Neural progenitor cell (in vitro differentiated cells): ENCODE results near the gene RNF144A. TPM values are rescaled to one million over a fixed set of nuclear protein-coding genes. Genes with fewer than 3 reads are reported as not detected.

Experiments
- DNase-seq: peaks from one replicate; pipeline ENCODE4 v3.0.0-alpha.2; 2016; ENCODE audit warnings: low spot score
- H2AFZ ChIP-seq: fragments of 200-600 bp; sonication (generic); replicated peaks from 2 replicates; pipeline ENCODE4 v1.6.1; 2016; ENCODE audit warnings: antibody characterized with exemption
- H3F3A ChIP-seq: fragments of 200-600 bp; sonication (generic); 2 replicates; pipeline ENCODE4 v1.6.1; 2016; ENCODE audit warnings: antibody characterized with exemption, low read depth
- H3K27ac ChIP-seq: fragments of 200-600 bp; sonication (generic); 2 replicates; pipeline ENCODE4 v1.5.1; 2016; ENCODE audit warnings: mild to moderate bottlenecking
- H3K27me3 ChIP-seq: fragments of 200-600 bp; sonication (generic); 2 replicates; pipeline ENCODE4 v1.6.1; 2016; ENCODE audit warnings: mild to moderate bottlenecking, moderate library complexity
- H3K36me3 ChIP-seq: fragments of 200-600 bp; sonication (generic); 2 replicates; pipeline ENCODE4 v1.5.1; 2016
- H3K4me1 ChIP-seq: fragments of 200-600 bp; sonication (generic); 2 replicates; pipeline ENCODE4 v1.6.1; 2016; ENCODE audit warnings: mixed run types
- H3K4me2 ChIP-seq: fragments of 200-600 bp; sonication (generic); 2 replicates; pipeline ENCODE4 v1.6.1; 2016
- H3K4me3 ChIP-seq: fragments of 200-600 bp; sonication (generic); 2 replicates; pipeline ENCODE4 v1.5.1; 2016
- H3K79me2 ChIP-seq: fragments of 200-600 bp; sonication (generic); 2 replicates; pipeline ENCODE4 v1.6.1; 2016; ENCODE audit warnings: low read depth
- H3K9ac ChIP-seq: fragments of 200-600 bp; sonication (generic); 2 replicates; pipeline ENCODE4 v1.6.1; 2016
- H3K9me3 ChIP-seq: fragments of 200-600 bp; sonication (generic); 2 replicates; pipeline ENCODE4 v1.5.1; 2016; ENCODE audit warnings: low read depth
- H4K20me1 ChIP-seq: fragments of 200-600 bp; sonication (generic); 2 replicates; pipeline ENCODE4 v1.6.1; 2016; ENCODE audit warnings: low read depth
- H3K27ac Mint-ChIP-seq: 3 replicates; pipeline ENCODE4 v1.8.0; 2021; ENCODE audit warnings: mixed read lengths
- H3K27me3 Mint-ChIP-seq: 2 replicates; pipeline ENCODE4 v1.8.0; 2022; ENCODE audit warnings: low read depth, mild to moderate bottlenecking, inconsistent platforms, moderate library complexity, mixed read lengths; ENCODE audit not compliant: insufficient read depth
- H3K36me3 Mint-ChIP-seq: 3 replicates; pipeline ENCODE4 v1.8.0; 2021; ENCODE audit warnings: mixed read lengths
- H3K4me1 Mint-ChIP-seq: 3 replicates; pipeline ENCODE4 v1.8.0; 2021; ENCODE audit warnings: mixed read lengths
- H3K4me3 Mint-ChIP-seq: 3 replicates; pipeline ENCODE4 v1.8.0; 2021; ENCODE audit warnings: mild to moderate bottlenecking, moderate library complexity, mixed read lengths
- H3K9me3 Mint-ChIP-seq: 3 replicates; pipeline ENCODE4 v1.8.0; 2020; ENCODE audit warnings: mixed read lengths
- EZH2 ChIP-seq: fragments of 200-600 bp; sonication (generic); IDR thresholded peaks from 2 replicates; pipeline ENCODE4 v1.6.1; 2017; ENCODE audit warnings: antibody characterized with exemption, mild to moderate bottlenecking, moderate library complexity
- EZH2phosphoT487 ChIP-seq: fragments of 200-600 bp; sonication (generic); IDR thresholded peaks from 2 replicates; pipeline ENCODE4 v1.6.1; 2017; ENCODE audit warnings: antibody characterized with exemption
- total RNA-seq: library from RNA; depleted of rRNA; stranded (reverse); fragments of >200 nt; gene quantifications from 2 replicates; pipeline ENCODE4 v1.2.3, GENCODE V29; 2015; ENCODE audit warnings: low replicate concordance
- TF ChIP-seq, protein P1 (sequence below): fragments of 200-600 bp; sonication (generic); IDR thresholded peaks from 2 replicates; pipeline ENCODE4 v1.5.1; 2017; ENCODE audit warnings: antibody characterized with exemption, mild to moderate bottlenecking

RNF144A gene
- total RNA-seq, 1 donor from 2014 or later = 32.0 TPM

DNA sequence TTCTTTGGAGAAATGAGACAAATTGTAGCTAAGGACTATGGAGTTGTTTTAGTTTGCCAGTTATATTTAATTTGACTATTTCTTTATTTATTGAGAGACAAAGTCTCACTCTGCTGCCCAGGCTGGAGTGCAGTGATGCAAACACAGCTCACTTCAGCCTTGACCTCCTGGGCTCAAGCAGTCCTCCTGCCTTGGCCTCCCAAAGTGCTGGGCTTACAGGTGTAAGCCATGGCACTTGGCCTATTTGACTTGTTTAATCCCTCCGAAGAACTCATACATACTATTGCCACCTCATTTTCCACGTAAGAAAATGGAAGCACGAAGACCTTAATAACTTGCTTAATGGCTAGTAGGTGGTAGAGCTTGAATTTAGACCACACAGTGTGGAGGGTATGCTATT lies 988 bp upstream of the RNF144A start:
- Histone ChIP-seq H3K36me3 (no peaks in the 10 kb centered on the region), H3K4me1 (peaks cover 9% of the 10 kb centered on the region), H3K27me3 (peaks cover 48% of the 10 kb centered on the region), H3K79me2 (peaks cover 5% of the 10 kb centered on the region), H3K9me3 (no peaks in the 10 kb centered on the region), H3K4me2 (no peak overlapping the region), H3K9ac (no peak overlapping the region), H3K4me3 (no peak overlapping the region), H3F3A (no peaks in the 10 kb centered on the region), H4K20me1 (peaks cover 25% of the 10 kb centered on the region), H2AFZ (no peak overlapping the region), H3K27ac (no peak overlapping the region)
- Mint-ChIP-seq H3K9me3 (peaks cover 2% of the 10 kb centered on the region), H3K27me3 (peaks cover 6% of the 10 kb centered on the region), H3K27ac (no peak overlapping the region), H3K36me3 (peaks cover 11% of the 10 kb centered on the region), H3K4me1 (peaks cover 25% of the 10 kb centered on the region), H3K4me3 (peak overlapping the region; percentile 85)
- no peak for DNase-seq
- TF ChIP-seq EZH2phosphoT487 = no peak
- no peak for TF ChIP-seq EZH2
- TF ChIP-seq, protein P1, sequence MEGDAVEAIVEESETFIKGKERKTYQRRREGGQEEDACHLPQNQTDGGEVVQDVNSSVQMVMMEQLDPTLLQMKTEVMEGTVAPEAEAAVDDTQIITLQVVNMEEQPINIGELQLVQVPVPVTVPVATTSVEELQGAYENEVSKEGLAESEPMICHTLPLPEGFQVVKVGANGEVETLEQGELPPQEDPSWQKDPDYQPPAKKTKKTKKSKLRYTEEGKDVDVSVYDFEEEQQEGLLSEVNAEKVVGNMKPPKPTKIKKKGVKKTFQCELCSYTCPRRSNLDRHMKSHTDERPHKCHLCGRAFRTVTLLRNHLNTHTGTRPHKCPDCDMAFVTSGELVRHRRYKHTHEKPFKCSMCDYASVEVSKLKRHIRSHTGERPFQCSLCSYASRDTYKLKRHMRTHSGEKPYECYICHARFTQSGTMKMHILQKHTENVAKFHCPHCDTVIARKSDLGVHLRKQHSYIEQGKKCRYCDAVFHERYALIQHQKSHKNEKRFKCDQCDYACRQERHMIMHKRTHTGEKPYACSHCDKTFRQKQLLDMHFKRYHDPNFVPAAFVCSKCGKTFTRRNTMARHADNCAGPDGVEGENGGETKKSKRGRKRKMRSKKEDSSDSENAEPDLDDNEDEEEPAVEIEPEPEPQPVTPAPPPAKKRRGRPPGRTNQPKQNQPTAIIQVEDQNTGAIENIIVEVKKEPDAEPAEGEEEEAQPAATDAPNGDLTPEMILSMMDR = no peak

DNA sequence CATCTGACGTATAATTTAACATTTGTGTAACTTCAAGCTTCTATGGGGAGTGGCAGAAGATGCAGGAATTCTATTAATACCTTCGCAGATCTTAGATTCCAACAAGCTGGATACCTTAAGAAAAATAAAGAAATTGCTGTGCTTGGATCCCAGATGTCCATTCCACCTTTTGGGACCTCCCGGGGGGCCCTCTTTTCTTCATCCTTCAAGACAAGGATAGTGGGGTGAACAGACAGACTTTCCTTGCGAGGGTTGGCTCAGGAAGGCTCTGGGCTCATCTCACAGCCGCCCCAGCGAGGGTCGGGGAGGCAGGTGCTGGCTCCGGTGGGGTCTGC lies 509 bp upstream of the RNF144A start:
- Histone ChIP-seq H3K9ac (no peak overlapping the region), H2AFZ (peak overlapping the region; percentile 100), H3K9me3 (no peaks in the 10 kb centered on the region), H3K27ac (no peak overlapping the region), H3K4me2 (peak overlapping the region; percentile 88), H3K27me3 (peaks cover 48% of the 10 kb centered on the region), H3K36me3 (no peaks in the 10 kb centered on the region), H4K20me1 (peaks cover 29% of the 10 kb centered on the region), H3F3A (no peaks in the 10 kb centered on the region), H3K4me1 (peaks cover 9% of the 10 kb centered on the region), H3K79me2 (peaks cover 9% of the 10 kb centered on the region), H3K4me3 (peak overlapping the region; percentile 77)
- Mint-ChIP-seq H3K4me3 (peak overlapping the region; percentile 85), H3K9me3 (peaks cover 2% of the 10 kb centered on the region), H3K36me3 (peaks cover 11% of the 10 kb centered on the region), H3K27me3 (peaks cover 5% of the 10 kb centered on the region), H3K27ac (no peak overlapping the region), H3K4me1 (peaks cover 29% of the 10 kb centered on the region)
- TF ChIP-seq, protein P1 = no peak
- TF ChIP-seq EZH2phosphoT487 = no peak
- TF ChIP-seq EZH2 = no peak
- DNase-seq = no peak

GRCh38 chr2:6917761-6918421 lies 679 bp downstream of the RNF144A start:
- H3K27ac Mint-ChIP-seq = peak overlapping the region; percentile 42
- peak overlapping the region; percentile 89 for H2AFZ ChIP-seq

More at GRCh38 chr2:6917761-6918421, 679 bp downstream of the RNF144A start:
- Histone ChIP-seq H3K79me2 (peaks cover 9% of the 10 kb centered on the region), H3K9me3 (no peaks in the 10 kb centered on the region), H3K4me3 (peak overlapping the region; percentile 77), H3K36me3 (no peaks in the 10 kb centered on the region), H3K4me1 (peaks cover 9% of the 10 kb centered on the region), H3F3A (no peaks in the 10 kb centered on the region), H3K27me3 (peaks cover 48% of the 10 kb centered on the region), H3K4me2 (peak overlapping the region; percentile 99), H4K20me1 (peaks cover 32% of the 10 kb centered on the region), H3K27ac (no peak overlapping the region), H3K9ac (no peak overlapping the region)
- DNase-seq = peak; percentile 61
- Mint-ChIP-seq H3K36me3 (peaks cover 12% of the 10 kb centered on the region), H3K4me3 (peak overlapping the region; percentile 87), H3K27me3 (peaks cover 8% of the 10 kb centered on the region), H3K9me3 (peaks cover 2% of the 10 kb centered on the region), H3K4me1 (peaks cover 35% of the 10 kb centered on the region)
- TF ChIP-seq EZH2phosphoT487 (no peak), EZH2 (no peak)
- TF ChIP-seq, protein P1 = no peak
